Measurements from ENCODE around the gene SLBP. TPM values are rescaled to one million over a fixed set of nuclear protein-coding genes. Genes with fewer than 3 reads are reported as not detected.

Gene SLBP
- polyA plus RNA-seq, 10 donors: 34.8 to 57.7 (median 38.8) TPM

GRCh38 chr4:1728061-1728980 is 16.2 kb upstream of the SLBP start:
- DNase-seq: no peak

GRCh38 chr4:1727117-1728031 is 15.3 kb upstream of the SLBP start:
- DNase-seq: peak in 2 of 3 donors; percentile 14 to 38

GRCh38 chr4:1726146-1726934 is 14.2 kb upstream of the SLBP start:
- peak; percentile 70 to 91 (median 88) for DNase-seq

GRCh38 chr4:1725521-1725920 is 13.4 kb upstream of the SLBP start:
- DNase-seq: no peak

GRCh38 chr4:1723131-1723801 is 11.1 kb upstream of the SLBP start:
- DNase-seq: no peak

GRCh38 chr4:1722551-1723118 is 10.5 kb upstream of the SLBP start:
- no peak for DNase-seq

GRCh38 chr4:1721666-1722550 is 9.8 kb upstream of the SLBP start:
- no peak for DNase-seq

- DNase-seq: peak; percentile 94 to 98 (median 95)
Observed at GRCh38 chr4:1721003-1721665, 9.0 kb upstream of the SLBP start, which contains the start of the genes TACC3 and TMEM129. Gene TACC3 (plus strand): TSS chr4:1721521. CDS start chr4:1723422, 1,901 bp downstream. Gene TMEM129 (minus strand): TSS chr4:1721323. CDS start chr4:1720837, 486 bp downstream.

GRCh38 chr4:1720163-1720983 is 8.3 kb upstream of the SLBP start:
- peak in 2 of 3 donors; percentile 44 to 78 for DNase-seq

- DNase-seq: no peak
Observed at GRCh38 chr4:1718095-1718850, 6.2 kb upstream of the SLBP start.

- DNase-seq: no peak
Observed at GRCh38 chr4:1717129-1718094, 5.3 kb upstream of the SLBP start.

GRCh38 chr4:1716065-1716945 is 4.2 kb upstream of the SLBP start:
- no peak for DNase-seq

- DNase-seq: peak in 1 of 3 donors; percentile 33
Observed at GRCh38 chr4:1715002-1715758, 3.1 kb upstream of the SLBP start.

All from muscle of back (tissue), 11 donors.